WTC11 (cell line): ENCODE results near the gene ZFP92.

Experiments used
- ATF2 ChIP-seq: sonication (generic); formaldehyde crosslinking; IDR thresholded peaks from 2 replicates; pipeline ENCODE4 v1.8.1; 2022; ENCODE audit warnings: low read depth, missing genetic modification reagents, borderline replicate concordance
- ATF3 ChIP-seq: sonication (generic); formaldehyde crosslinking; conservative IDR thresholded peaks from 2 replicates; pipeline ENCODE4 v1.8.1; 2022; ENCODE audit warnings: mild to moderate bottlenecking, missing genetic modification reagents
- USF2 ChIP-seq: sonication (generic); formaldehyde crosslinking; IDR thresholded peaks from 2 replicates; pipeline ENCODE4 v1.8.1; 2023; ENCODE audit warnings: mild to moderate bottlenecking, missing genetic modification reagents, moderate library complexity
- TF ChIP-seq, protein P1 (sequence below): fragments of 200-600 bp; IDR thresholded peaks from 2 replicates; pipeline ENCODE4 v1.8.0; 2022; ENCODE audit warnings: antibody characterized with exemption

DNA sequence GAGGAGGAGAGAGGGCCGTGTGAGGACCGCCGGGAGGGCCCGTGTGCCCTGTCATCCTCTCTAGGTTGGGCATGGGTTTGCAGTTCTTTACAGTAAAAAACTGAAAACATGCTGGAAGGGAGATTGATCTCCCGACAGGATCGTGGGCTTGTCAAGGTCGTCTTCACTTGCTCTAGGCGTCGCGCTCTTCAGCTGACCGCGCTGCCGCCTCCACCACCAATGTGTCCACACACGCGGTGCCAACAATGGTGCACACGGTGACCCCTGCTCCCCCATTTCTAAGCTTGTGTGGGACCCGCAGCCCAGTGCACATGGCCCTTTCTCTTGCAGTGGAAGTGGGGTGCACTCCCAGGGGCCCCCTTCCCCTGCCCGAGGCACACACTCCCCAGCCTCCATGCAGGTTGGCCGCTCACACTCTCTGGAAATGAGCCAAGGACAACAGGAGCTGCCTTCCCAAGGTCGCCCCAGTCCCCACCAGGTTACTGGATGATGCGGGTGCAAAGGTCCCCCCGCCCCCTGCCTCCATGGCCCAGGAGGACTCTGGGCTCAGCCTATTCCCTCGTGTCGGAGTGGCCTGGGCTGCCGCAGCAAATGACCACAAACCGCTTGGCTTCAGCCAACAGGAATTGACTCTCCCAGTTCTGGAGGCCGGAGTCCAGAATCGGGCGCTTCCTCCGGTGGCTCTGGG is 1.7 kb upstream of the ZFP92 start:
- TF ChIP-seq, protein P1, sequence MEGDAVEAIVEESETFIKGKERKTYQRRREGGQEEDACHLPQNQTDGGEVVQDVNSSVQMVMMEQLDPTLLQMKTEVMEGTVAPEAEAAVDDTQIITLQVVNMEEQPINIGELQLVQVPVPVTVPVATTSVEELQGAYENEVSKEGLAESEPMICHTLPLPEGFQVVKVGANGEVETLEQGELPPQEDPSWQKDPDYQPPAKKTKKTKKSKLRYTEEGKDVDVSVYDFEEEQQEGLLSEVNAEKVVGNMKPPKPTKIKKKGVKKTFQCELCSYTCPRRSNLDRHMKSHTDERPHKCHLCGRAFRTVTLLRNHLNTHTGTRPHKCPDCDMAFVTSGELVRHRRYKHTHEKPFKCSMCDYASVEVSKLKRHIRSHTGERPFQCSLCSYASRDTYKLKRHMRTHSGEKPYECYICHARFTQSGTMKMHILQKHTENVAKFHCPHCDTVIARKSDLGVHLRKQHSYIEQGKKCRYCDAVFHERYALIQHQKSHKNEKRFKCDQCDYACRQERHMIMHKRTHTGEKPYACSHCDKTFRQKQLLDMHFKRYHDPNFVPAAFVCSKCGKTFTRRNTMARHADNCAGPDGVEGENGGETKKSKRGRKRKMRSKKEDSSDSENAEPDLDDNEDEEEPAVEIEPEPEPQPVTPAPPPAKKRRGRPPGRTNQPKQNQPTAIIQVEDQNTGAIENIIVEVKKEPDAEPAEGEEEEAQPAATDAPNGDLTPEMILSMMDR: no peak
- no peak for TF ChIP-seq USF2 (CRISPR knock-in tag)
- TF ChIP-seq ATF3 (CRISPR knock-in tag): no peak
- TF ChIP-seq ATF2 (CRISPR knock-in tag): no peak
